GM12872 (cell line): ENCODE data around the gene TRA2B.

Experiments
- TF ChIP-seq, protein P1 (sequence below): IDR thresholded peaks from 3 replicates; pipeline ENCODE4 v1.5.1; 2011; ENCODE audit warnings: low read depth, mild to moderate bottlenecking, low read length, moderate library complexity; ENCODE audit not compliant: insufficient read depth

Gene TRA2B

DNA sequence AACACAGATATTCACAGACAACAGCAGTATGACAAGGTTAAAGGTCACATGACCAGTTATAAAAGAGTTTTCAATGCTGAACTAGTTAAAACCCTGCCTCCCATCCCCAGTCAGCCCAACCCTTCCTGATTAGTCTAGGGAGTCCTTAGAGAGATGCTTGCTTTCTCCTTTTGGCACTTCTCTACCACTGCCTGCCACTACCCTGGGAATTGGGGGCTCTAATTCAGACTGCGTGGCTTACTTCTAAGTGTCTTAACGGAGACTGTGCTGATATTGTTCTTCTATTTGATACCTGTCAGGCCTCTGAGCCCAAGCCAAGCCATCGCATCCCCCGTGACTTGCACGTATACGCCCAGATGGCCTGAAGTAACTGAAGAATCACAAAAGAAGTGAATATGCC is 11.7 kb upstream of the TRA2B start:
- TF ChIP-seq, protein P1, sequence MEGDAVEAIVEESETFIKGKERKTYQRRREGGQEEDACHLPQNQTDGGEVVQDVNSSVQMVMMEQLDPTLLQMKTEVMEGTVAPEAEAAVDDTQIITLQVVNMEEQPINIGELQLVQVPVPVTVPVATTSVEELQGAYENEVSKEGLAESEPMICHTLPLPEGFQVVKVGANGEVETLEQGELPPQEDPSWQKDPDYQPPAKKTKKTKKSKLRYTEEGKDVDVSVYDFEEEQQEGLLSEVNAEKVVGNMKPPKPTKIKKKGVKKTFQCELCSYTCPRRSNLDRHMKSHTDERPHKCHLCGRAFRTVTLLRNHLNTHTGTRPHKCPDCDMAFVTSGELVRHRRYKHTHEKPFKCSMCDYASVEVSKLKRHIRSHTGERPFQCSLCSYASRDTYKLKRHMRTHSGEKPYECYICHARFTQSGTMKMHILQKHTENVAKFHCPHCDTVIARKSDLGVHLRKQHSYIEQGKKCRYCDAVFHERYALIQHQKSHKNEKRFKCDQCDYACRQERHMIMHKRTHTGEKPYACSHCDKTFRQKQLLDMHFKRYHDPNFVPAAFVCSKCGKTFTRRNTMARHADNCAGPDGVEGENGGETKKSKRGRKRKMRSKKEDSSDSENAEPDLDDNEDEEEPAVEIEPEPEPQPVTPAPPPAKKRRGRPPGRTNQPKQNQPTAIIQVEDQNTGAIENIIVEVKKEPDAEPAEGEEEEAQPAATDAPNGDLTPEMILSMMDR, result no peak

DNA sequence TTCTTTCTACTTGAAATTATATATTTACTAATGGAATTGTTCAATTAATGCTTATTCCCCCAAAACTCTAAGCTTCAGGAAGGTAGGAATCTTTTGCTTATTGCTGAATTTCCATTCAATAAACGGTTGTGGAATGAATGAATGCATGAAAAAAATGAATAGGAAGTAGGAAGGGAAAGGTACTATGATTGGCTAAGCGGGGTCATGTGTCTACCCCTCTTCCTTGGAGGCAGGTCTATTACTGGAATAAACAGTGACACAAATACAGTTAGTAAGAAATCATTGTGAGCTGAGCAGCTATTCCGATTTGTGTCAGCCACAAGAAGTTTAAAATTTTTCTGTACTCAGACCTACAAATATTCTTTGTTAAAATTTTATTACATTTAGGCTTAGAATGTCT is 10.5 kb upstream of the TRA2B start:
- TF ChIP-seq, protein P1, result no peak

DNA sequence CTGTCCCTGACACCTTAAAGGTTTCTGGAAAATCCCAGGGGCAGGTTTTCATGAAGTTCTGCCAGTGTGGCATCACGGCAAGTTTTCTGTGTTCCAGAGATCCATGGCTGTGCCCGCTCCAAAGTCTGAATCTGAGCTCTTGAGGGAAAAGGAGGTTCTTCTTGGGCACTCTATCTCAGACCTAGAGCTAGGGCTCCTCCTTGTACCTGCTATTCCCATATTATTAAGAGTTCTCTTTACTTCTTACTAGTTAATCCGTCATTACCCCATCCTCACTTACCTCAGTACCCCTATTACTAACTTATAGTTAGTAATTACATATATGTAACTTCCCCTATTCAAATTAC is 5.9 kb upstream of the TRA2B start:
- TF ChIP-seq, protein P1, result no peak

DNA sequence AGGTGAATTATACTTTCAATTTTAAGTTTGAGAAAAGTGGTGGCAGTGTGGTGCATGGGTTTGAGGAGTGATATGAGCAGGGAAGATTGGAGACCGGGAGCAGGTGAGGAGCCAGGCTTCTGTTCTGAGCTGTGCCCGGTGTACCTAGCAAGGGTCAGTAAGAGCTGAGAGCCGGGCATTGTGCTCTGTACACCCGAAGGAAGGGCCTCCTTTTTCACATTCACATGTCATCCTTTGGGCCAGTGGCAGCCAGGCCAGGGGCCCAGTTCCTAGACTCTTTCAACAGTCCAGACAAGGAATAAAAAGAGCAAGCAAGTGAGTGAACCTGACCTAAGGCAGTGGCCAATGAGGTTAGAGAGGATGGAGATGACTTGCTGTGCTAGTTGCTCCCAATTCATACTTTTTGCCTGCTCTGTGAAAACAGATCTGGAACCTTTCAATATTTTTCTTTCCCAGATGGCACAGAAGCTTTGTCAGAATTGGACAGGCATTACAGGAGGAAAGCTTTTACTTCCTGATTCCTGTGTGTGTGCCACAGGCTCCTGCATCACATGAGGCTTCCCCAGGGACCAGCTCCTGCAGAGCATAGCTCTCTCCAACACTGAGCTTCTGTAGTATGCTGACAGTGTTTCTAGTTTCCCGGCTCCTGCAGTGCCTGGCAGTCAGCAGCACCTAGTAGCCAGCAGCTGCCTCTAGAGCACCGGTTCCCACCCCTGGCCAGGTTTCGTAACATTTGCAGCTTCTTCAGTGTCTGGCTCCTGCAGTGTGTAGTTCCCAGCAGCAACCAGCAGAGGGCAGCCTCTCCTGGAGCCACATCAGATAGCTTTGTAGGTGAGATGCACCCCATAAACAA is 5.3 kb upstream of the TRA2B start:
- TF ChIP-seq, protein P1, result peak; percentile 100

DNA sequence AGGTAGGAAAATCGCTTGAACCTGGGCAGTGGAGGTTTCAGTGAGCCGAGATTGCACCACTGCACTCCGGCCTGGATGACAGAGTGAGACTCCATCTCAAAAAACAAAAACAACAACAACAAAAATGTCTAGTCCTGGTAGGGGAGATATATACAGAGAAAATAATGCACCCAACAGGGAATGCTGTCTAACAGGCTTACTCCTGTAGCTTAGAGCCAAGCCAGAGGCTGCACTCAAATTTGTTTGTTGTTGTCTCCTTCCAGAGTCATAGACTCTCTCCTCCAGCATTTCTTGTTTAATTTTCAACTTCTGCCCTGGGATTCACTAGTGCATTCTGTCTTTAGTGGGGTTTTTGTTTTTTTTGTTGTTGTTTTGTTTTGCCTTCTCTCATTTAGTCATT is 4.6 kb upstream of the TRA2B start:
- TF ChIP-seq, protein P1, result no peak

DNA sequence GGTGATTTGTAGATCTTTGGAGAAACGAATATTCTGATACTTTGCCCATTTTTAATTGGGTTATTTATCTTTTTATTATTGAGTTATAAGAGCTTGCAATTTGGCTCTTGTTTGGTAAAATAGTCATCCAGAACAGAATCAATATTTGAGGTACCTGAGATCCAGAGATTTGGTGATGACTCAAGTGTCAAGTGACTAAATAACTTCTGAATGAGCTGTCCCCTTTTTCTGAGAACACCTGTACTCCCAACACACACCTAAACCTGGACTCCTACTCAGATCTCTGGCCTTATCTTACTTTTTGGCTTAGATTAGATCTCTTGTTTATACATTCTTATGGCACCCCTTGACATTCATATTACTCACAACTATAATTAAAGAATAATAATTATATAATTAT is 3.1 kb upstream of the TRA2B start:
- TF ChIP-seq, protein P1, result no peak

DNA sequence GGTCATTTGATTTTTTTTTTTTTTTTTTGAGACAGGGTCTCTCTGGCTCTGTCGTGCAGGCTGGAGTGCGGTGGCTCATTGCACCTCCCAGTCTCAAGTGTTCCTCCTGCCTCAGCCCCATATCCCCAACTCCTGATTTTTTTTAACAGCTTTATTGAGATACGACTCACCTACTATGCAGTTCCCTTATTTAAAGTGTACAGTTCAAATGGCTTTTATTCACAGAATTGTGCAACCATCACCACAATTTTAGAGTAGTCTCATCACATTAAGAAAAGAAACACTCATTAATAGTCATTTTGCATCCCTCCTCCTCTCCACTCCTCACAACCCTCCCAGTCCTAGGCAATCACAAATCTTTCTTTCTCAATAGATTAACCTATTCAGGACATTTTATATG is 1.9 kb upstream of the TRA2B start:
- TF ChIP-seq, protein P1, result no peak
